Activated T-cell treated with anti-CD3 and anti-CD28 coated beads, Interleukin-2, amount 50 U/mL, for 72 hours (primary cell): Measurements from ENCODE around the gene ARPC5L. TPM values are rescaled to one million over a fixed set of nuclear protein-coding genes. Genes with fewer than 3 reads are reported as not detected.
"Not testable (repeated sequence)": the region's sequence is repeated elsewhere in the genome, so short reads cannot be mapped to it uniquely, and the experiment has no call there.

Experiments
- ATAC-seq, 2 donors: fragments of 150-1000 bp; cut with Tn5 transposase; replicated peaks in 1 of 2; 2 replicates each; pipeline ENCODE4 v1.10.0; 2021; ENCODE audit warnings: moderate library complexity in 2 of 2, mild to moderate bottlenecking in 1 of 2
- DNase-seq, 2 donors: peaks; one replicate each; pipeline ENCODE4 v3.0.0; 2021 to 2022; ENCODE audit warnings: mixed read lengths in 1 of 2
- H3K27ac Mint-ChIP-seq: one replicate; pipeline ENCODE4 v1.8.0; 2022; ENCODE audit warnings: mild to moderate bottlenecking, moderate library complexity, mixed read lengths
- H3K27me3 Mint-ChIP-seq: one replicate; pipeline ENCODE4 v1.8.0; 2022; ENCODE audit warnings: low read depth, mixed read lengths
- H3K36me3 Mint-ChIP-seq, 2 donors: one replicate each; pipeline ENCODE4 v1.8.0; 2022; ENCODE audit warnings: mixed read lengths in 2 of 2, mild to moderate bottlenecking in 1 of 2; ENCODE audit not compliant: insufficient read depth in 2 of 2
- H3K4me1 Mint-ChIP-seq: one replicate; pipeline ENCODE4 v1.8.0; 2022; ENCODE audit warnings: low read depth, mixed read lengths
- H3K4me3 Mint-ChIP-seq, 2 donors: one replicate each; pipeline ENCODE4 v1.8.0; 2022; ENCODE audit warnings: mild to moderate bottlenecking in 2 of 2, mixed read lengths in 2 of 2, moderate library complexity in 2 of 2
- H3K9me3 Mint-ChIP-seq, 2 donors: one replicate each; pipeline ENCODE4 v1.8.0; 2022; ENCODE audit warnings: mixed read lengths in 2 of 2
- total RNA-seq, 2 donors: library from RNA; stranded (reverse); gene quantifications; one replicate each; pipeline ENCODE4 v1.2.3, GENCODE V29; 2022

ARPC5L gene
- total RNA-seq, 2 donors from 2014 or later = 116 to 125 TPM

DNA sequence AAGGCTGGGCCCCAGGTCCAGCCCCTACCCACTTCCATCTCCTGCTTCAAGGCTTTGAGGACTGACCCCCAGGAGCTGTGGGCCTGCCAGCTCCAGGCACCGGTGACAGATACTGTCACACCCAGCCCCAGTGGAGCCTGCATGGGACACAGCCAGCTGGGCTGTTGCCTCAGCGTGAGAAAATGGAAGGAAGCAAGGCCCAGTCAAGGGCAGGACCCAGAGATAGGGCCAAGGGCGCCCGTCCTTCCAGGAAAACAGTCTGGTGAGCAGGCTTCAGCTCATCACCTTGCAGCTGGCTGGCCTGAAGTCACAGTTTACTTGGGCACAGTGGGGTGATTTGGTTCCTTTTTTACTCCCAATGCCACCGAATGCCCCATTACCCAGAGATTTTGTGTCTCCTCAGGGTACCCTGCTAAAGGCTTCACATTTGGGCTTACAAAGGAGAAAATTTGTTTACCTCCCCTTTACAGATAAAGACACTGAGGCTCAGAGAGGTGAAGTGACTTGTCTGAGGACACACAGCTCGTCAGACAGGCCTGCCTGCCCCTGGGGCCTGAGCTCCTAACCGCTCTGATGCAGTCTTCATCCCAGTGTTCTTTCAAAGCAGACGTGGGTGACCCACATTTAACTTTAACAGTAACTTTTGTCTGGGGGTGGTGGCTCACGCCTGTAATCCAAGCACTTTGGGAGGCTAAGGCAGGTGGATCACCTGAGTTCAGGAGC lies 30.1 kb upstream of the ARPC5L start:
- H3K27ac Mint-ChIP-seq = no peak overlapping the region
- H3K4me1 Mint-ChIP-seq = no peaks in the 10 kb centered on the region
- H3K9me3 Mint-ChIP-seq = no peaks in the 10 kb centered on the region
- H3K27me3 Mint-ChIP-seq = peaks cover 14% of the 10 kb centered on the region
- no peak for ATAC-seq
- DNase-seq = no peak
- H3K36me3 Mint-ChIP-seq = no peaks in the 10 kb centered on the region
- no peak overlapping the region for H3K4me3 Mint-ChIP-seq

DNA sequence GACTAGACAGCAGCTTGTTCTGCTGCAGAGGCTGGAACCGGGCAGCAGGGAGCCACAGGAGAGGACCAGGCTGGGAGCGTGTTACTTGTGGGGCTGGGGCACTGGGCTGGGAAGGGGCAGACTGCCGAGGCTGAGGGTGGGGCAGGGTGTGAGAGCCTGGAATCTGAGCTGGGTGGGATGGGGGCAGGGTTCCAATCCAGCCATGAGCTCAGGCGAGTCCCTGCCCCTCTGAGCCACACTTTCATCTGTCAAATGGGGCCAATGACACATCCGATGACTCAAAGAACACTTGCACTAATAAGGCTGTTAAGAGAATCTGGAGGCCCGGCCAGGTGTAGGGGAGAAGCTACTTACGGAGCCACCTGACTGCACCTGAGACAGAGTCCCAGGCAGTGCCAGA lies 27.3 kb upstream of the ARPC5L start:
- Mint-ChIP-seq H3K4me3 (no peak overlapping the region), H3K27ac (no peak overlapping the region), H3K36me3 (no peaks in the 10 kb centered on the region), H3K9me3 (no peaks in the 10 kb centered on the region), H3K27me3 (peaks cover 34% of the 10 kb centered on the region), H3K4me1 (no peaks in the 10 kb centered on the region)
- DNase-seq = no peak
- no peak for ATAC-seq

DNA sequence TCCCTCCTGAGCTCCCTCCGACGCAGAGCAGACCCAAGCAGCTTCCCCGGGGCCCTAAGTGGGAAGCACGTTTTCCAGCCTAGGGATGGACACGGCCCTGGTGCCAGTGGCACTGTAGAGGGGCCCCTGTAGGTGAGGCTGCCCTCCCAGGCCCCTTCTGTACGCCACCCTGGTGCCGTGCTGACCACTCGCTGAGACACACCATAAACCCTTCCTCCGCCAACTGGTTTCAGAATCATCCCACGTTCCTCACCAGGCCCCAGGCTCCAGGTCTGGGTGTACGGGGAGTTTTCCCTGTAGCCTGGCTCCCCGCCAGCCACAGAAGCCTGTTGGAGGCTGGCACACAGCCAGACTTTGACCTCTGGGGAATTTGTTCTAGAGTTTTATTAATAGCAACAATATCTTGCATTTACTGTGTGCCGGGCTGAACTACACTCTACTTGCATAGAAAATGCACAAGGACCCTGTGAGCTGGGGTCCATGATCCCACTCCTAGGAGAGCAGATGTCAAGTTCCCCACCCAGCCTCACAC lies 26.8 kb upstream of the ARPC5L start:
- Mint-ChIP-seq H3K36me3 (no peaks in the 10 kb centered on the region), H3K27ac (no peak overlapping the region), H3K27me3 (peaks cover 35% of the 10 kb centered on the region), H3K4me1 (no peaks in the 10 kb centered on the region), H3K9me3 (no peaks in the 10 kb centered on the region), H3K4me3 (no peak overlapping the region)
- DNase-seq (no peak), ATAC-seq (no peak)

DNA sequence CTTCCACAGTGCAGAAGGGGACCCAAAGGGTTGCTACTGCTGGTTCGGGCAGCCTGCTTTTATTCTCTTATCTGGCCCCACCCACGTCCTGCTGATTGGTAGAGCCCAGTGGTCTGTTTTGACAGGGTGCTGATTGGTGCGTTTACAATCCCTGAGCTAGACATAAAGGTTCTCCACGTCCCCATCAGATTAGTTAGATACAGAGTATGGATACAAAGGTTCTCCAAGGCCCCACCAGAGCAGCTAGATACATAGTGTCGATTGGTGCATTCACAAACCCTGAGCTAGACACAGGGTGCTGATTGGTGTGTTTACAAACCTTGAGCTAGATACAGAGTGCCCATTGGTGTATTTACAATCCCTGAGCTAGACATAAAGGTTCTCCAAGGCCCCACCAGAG lies 23.8 kb upstream of the ARPC5L start:
- H3K27me3 Mint-ChIP-seq = peaks cover 27% of the 10 kb centered on the region
- H3K4me1 Mint-ChIP-seq, ATAC-seq, H3K27ac Mint-ChIP-seq, H3K4me3 Mint-ChIP-seq, DNase-seq, H3K9me3 Mint-ChIP-seq, H3K36me3 Mint-ChIP-seq: not testable (repeated sequence)

DNA sequence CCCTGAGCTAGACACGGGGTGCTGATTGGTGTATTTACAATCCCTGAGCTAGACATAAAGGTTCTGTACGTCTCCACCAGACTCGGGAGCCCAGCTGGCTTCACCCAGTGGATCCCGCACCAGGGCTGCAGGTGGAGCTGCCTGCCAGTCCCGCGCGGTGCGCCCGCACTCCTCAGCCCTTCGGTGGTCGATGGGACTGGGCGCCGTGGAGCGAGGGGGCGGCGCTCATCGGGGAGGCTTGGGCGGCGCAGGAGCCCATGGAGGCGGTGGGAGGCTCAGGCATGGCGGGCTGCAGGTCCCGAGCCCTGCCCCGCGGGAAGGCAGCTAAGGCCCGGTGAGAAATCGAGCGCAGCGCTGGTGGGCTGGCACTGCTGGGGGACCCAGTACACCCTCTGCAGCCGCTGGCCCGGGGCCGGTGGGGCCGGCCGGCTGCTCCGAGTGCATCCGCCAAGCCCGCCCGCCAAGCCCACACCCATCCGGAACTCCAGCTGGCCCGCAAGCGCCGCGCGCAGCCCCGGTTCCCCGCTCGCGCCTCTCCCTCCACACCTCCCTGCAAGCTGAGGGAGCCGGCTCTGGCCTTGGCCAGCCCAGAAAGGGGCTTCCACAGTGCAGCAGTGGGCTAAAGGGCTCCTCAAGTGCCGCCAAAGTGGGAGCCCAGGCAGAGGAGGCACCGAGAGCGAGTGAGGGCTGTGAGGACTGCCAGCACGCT lies 23.2 kb upstream of the ARPC5L start:
- ATAC-seq, H3K36me3 Mint-ChIP-seq, H3K27ac Mint-ChIP-seq, H3K4me3 Mint-ChIP-seq, DNase-seq, H3K9me3 Mint-ChIP-seq, H3K4me1 Mint-ChIP-seq: not testable (repeated sequence)
- H3K27me3 Mint-ChIP-seq = peaks cover 27% of the 10 kb centered on the region

DNA sequence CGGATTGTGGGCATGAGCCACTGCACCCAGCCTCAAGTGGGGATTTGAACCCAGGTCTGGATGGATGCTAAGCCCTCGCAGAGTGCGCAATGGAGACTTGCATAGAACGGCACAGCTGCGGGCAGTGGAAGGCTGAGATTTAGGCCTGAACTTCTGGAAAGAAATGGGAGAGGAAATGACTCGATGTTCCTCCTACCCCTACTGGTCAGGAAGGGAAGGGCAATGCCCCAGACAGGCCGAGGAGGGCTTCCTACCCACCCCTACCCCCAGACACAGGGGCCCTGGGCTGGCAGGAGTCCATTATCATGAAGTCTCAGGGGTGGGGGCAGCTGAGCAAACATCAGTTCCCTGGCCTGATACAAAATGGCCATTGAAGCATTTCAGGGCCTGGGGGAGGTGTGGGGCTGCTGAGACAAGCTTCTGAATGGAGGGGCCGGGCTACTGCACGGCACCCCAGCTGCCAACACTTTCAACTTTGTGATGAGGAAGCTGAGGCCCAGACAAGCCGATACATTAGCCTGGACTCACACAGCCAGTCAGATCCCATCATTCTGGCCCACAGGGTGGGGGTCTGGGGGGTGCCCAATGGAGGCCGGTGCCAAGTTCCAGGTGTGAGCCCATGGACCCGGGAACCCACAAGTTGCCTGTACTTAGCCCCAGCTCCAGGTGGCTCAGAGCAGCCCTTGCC lies 22.2 kb upstream of the ARPC5L start:
- Mint-ChIP-seq H3K27ac (no peak overlapping the region), H3K27me3 (peaks cover 27% of the 10 kb centered on the region), H3K36me3 (no peaks in the 10 kb centered on the region), H3K4me3 (no peak overlapping the region), H3K9me3 (no peaks in the 10 kb centered on the region), H3K4me1 (no peaks in the 10 kb centered on the region)
- ATAC-seq = peak in 1 of 2 donors; percentile 24
- no peak for DNase-seq

DNA sequence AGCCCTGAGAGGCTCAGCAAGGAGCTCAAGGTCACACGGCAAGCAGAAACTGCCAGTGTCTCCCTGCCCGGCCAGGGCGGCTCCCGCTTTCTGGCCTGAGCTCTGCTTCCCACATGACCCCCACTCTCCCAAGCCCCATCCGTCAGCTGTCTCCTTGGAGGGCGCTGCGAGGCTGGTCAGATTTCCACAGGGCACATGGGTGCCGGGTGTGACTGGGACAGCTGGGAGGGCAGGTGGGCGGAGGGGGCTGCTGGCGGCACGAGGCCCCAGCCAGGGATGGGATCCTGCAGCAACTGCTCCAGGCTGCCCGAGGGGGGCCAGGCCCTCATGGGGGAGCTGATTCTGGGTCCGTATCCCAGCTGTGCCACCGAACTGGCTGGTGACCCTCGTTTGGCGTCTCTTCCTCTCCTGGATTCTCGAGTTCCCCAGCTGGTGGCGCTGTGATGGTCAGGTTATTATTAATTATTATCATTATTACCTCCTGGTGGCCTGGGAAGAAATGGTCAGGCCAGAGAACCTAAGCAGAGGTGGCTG lies 21.6 kb upstream of the ARPC5L start:
- ATAC-seq = no peak
- no peak overlapping the region for H3K27ac Mint-ChIP-seq

DNA sequence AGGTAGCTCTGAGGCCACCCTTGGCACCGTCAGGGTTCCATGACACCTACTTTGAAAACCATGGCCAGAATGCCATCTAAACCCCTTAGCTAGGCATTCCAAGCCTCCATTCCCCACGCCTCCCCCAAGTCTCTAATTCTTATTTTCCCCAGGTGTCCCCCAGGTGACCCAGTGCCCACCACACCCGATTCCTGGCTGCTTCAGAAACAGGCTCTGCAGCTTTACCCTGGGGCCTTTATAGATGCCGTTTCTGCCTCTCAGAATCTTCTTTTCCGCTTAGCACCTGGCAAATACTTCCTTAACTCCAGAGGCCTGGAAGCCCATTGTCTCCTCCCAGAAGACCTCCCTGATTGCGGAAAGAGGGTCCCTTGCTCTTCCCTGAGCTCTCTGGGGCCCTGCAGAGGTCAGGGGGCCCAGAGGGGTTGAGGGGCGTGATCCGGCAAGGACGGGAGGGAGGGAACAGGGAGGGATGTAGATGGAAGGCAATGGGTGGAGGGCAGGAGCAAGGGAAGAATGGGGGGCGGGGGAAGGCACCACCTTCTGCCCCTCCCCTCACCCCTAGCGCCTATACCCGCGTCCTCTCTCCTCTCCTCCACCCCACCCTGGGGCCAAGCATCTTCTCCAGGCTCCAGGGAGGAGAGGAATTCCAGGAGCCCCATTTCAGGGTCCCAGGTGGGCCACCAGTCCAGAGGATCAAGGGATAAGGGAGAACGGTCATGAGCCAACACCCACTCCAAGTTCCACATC lies 20.7 kb upstream of the ARPC5L start:
- no peaks in the 10 kb centered on the region for H3K4me1 Mint-ChIP-seq
- H3K27me3 Mint-ChIP-seq = peaks cover 21% of the 10 kb centered on the region
- no peaks in the 10 kb centered on the region for H3K9me3 Mint-ChIP-seq
- no peaks in the 10 kb centered on the region for H3K36me3 Mint-ChIP-seq
- ATAC-seq (no peak), DNase-seq (no peak)
- no peak overlapping the region for H3K27ac Mint-ChIP-seq
- no peak overlapping the region for H3K4me3 Mint-ChIP-seq

More for the DNA sequence above, 21.6 kb upstream of the ARPC5L start:
- no peaks in the 10 kb centered on the region for H3K4me1 Mint-ChIP-seq
- no peaks in the 10 kb centered on the region for H3K36me3 Mint-ChIP-seq
- H3K27me3 Mint-ChIP-seq = peaks cover 27% of the 10 kb centered on the region
- no peaks in the 10 kb centered on the region for H3K9me3 Mint-ChIP-seq
- H3K4me3 Mint-ChIP-seq = no peak overlapping the region
- no peak for DNase-seq

DNA sequence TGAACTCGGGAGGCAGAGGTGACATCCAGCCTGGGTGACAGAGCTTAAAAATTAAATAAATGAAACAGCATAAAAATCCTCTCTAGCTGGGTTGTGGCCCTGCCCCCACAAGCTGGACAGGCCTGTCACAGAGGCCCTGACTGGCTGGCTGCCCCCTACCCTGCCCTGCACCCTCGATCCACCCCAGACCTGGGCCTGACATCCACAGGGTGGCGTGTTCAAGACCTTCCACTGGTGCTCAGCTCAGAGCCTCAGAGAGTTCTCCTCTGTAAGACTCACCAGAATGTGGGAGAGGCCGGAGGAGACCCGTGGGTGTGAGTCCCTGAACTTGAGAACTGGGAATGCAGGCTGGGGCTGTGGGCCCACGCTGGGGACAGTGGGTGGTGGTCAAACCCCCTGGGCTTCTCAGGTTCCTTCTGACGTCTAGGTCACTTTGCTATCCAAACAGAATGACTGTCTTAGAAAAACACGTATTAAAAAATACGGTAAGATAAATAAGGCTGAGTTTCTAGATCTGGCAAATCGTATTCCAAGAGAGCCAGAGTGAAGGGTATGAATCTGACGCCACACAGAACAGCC lies 18.4 kb upstream of the ARPC5L start:
- Mint-ChIP-seq H3K27ac (no peak overlapping the region), H3K4me3 (no peak overlapping the region), H3K36me3 (no peaks in the 10 kb centered on the region), H3K4me1 (no peaks in the 10 kb centered on the region), H3K27me3 (peaks cover 6% of the 10 kb centered on the region), H3K9me3 (no peaks in the 10 kb centered on the region)
- DNase-seq (no peak), ATAC-seq (no peak)

DNA sequence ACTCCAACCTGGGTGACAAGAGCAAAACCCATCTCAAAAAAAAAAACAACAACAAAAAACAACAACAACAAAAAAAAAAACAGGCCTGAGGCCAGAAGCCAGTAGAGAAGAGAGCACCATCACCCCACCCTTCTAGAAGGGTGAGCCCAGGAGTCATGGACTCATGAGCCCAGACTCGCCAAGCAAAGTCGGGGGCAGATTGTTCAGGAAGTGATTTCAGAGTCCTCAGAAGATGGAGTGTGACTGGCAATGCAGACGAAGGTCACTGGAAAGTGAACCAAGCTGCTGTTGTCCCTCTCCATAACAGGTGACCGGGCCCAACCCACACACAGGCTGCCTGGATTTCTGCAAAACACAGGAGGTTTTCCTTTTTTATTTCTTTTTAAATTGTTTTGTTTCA lies 17.6 kb upstream of the ARPC5L start:
- ATAC-seq (no peak), DNase-seq (no peak)
- Mint-ChIP-seq H3K4me1 (no peaks in the 10 kb centered on the region), H3K36me3 (no peaks in the 10 kb centered on the region), H3K27ac (no peak overlapping the region), H3K27me3 (peaks cover 4% of the 10 kb centered on the region), H3K4me3 (no peak overlapping the region), H3K9me3 (no peaks in the 10 kb centered on the region)

DNA sequence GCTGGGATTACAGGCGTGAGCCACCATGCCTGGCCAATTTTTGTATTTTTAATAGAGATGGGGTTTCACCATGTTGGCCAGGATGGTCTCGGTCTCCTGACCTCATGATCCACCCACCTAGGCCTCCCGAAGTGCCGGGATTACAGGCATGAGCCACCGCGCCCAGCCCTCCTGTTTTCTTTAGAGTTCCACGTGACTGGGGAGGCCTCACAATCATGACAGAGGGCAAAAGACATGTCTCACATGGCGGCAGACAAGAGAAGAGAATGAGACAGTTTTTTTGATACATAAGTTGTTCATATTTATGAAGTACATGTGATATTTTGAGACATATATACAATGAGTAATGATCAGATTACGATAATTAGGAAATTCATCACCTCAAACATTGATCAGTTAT lies 15.5 kb upstream of the ARPC5L start:
- peaks cover 13% of the 10 kb centered on the region for H3K27me3 Mint-ChIP-seq
- ATAC-seq, H3K27ac Mint-ChIP-seq, H3K4me3 Mint-ChIP-seq, H3K36me3 Mint-ChIP-seq, DNase-seq, H3K4me1 Mint-ChIP-seq, H3K9me3 Mint-ChIP-seq: not testable (repeated sequence)

DNA sequence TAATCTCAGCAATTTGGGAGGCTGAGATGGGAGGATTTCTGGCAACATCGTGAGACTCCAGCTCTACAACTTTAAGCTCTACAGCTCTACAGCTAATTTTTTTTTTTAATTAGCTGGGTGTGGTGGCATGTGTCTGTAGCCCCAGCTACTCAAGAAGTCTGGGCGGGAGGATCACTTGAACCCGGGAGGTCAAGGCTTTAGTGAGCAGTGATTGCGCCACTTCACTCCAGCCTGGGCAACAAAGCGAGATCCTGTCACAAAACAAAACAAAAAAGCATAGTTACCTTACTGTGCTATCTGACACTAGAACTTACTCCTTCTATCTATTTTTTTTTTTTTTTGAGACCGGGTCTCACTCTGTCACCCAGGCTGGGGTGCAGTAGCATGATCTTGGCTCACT lies 15.0 kb upstream of the ARPC5L start:
- Mint-ChIP-seq H3K27me3 (peaks cover 15% of the 10 kb centered on the region), H3K27ac (no peak overlapping the region), H3K4me3 (no peak overlapping the region), H3K4me1 (no peaks in the 10 kb centered on the region), H3K9me3 (no peaks in the 10 kb centered on the region), H3K36me3 (no peaks in the 10 kb centered on the region)
- no peak for ATAC-seq
- no peak for DNase-seq
